H9 (cell line): Measurements from ENCODE around the gene ECE1. TPM values are rescaled to one million over a fixed set of nuclear protein-coding genes. Genes with fewer than 3 reads are reported as not detected.

ENCODE experiments used
- DNase-seq: peaks from one replicate; pipeline ENCODE4 v3.0.0-alpha.2; 2017
- H2AFZ ChIP-seq: one replicate; pipeline ENCODE4 v1.6.1; 2013; ENCODE audit warnings: mild to moderate bottlenecking, low read length, control low read depth, moderate library complexity
- H2AK5ac ChIP-seq: 2 replicates; pipeline ENCODE4 v1.6.1; 2013; ENCODE audit warnings: low read length, control low read depth, mixed read lengths; ENCODE audit not compliant: insufficient read length
- H2BK120ac ChIP-seq: one replicate; pipeline ENCODE4 v1.6.1; 2013; ENCODE audit warnings: low read depth, mild to moderate bottlenecking, low read length, control low read depth, inconsistent platforms; ENCODE audit not compliant: poor library complexity, severe bottlenecking
- H2BK12ac ChIP-seq: 2 replicates; pipeline ENCODE4 v1.6.1; 2013; ENCODE audit warnings: low read length, control low read depth, mixed read lengths, low read depth; ENCODE audit not compliant: insufficient read length
- H2BK15ac ChIP-seq: 2 replicates; pipeline ENCODE4 v1.6.1; 2013; ENCODE audit warnings: low read depth, low read length, control low read depth
- H2BK20ac ChIP-seq: one replicate; pipeline ENCODE4 v1.6.1; 2013; ENCODE audit warnings: low read depth, mild to moderate bottlenecking, low read length, control low read depth, inconsistent platforms; ENCODE audit not compliant: poor library complexity, severe bottlenecking
- H2BK5ac ChIP-seq: 2 replicates; pipeline ENCODE4 v1.6.1; 2013; ENCODE audit warnings: low read length, control low read depth, mixed read lengths; ENCODE audit not compliant: insufficient read length
- H3K14ac ChIP-seq: 2 replicates; pipeline ENCODE4 v1.6.1; 2013; ENCODE audit warnings: low read length, control low read depth; ENCODE audit not compliant: insufficient read depth
- H3K18ac ChIP-seq: 2 replicates; pipeline ENCODE4 v1.6.1; 2013; ENCODE audit warnings: low read depth, mild to moderate bottlenecking, mixed read lengths, low read length, control low read depth; ENCODE audit not compliant: insufficient read length
- H3K23ac ChIP-seq: 2 replicates; pipeline ENCODE4 v1.6.1; 2013; ENCODE audit warnings: low read length, control low read depth, mixed read lengths, low read depth; ENCODE audit not compliant: insufficient read length
- H3K23me2 ChIP-seq: 2 replicates; pipeline ENCODE4 v1.6.1; 2013; ENCODE audit warnings: low read depth, mild to moderate bottlenecking, mixed read lengths, low read length, control low read depth; ENCODE audit not compliant: insufficient read length, poor library complexity, severe bottlenecking
- H3K27ac ChIP-seq: 2 replicates; pipeline ENCODE4 v1.5.1; 2013; ENCODE audit warnings: low read length, control low read depth, mixed read lengths, low read depth; ENCODE audit not compliant: insufficient read length
- H3K27me3 ChIP-seq: 2 replicates; pipeline ENCODE4 v1.6.1; 2013; ENCODE audit warnings: low read length, control low read depth, inconsistent platforms; ENCODE audit not compliant: insufficient read depth
- H3K4ac ChIP-seq: 2 replicates; pipeline ENCODE4 v1.6.1; 2013; ENCODE audit warnings: low read depth, mild to moderate bottlenecking, control low read depth, inconsistent platforms, low read length, moderate library complexity
- H3K4me1 ChIP-seq: 2 replicates; pipeline ENCODE4 v1.6.1; 2013; ENCODE audit warnings: low read length, control low read depth, inconsistent platforms; ENCODE audit not compliant: insufficient read depth
- H3K4me2 ChIP-seq: 2 replicates; pipeline ENCODE4 v1.6.1; 2013; ENCODE audit warnings: low read length, control low read depth, mixed read lengths; ENCODE audit not compliant: insufficient read length, insufficient read depth
- H3K56ac ChIP-seq: 2 replicates; pipeline ENCODE4 v1.6.1; 2013; ENCODE audit warnings: low read depth, mild to moderate bottlenecking, mixed read lengths, low read length, control low read depth; ENCODE audit not compliant: insufficient read length
- H3K79me1 ChIP-seq: 2 replicates; pipeline ENCODE4 v1.6.1; 2013; ENCODE audit warnings: low read depth, mild to moderate bottlenecking, moderate library complexity, low read length, control low read depth, inconsistent platforms; ENCODE audit not compliant: insufficient read depth, poor library complexity, severe bottlenecking
- H3K79me2 ChIP-seq: 2 replicates; pipeline ENCODE4 v1.6.1; 2013; ENCODE audit warnings: low read length, control low read depth, inconsistent platforms; ENCODE audit not compliant: insufficient read depth
- H3K9ac ChIP-seq: 2 replicates; pipeline ENCODE4 v1.6.1; 2013; ENCODE audit warnings: low read length, control low read depth, mixed read lengths; ENCODE audit not compliant: insufficient read length; ENCODE audit errors: extremely low read depth
- H3K9me3 ChIP-seq: one replicate; pipeline ENCODE4 v1.6.1; 2013; ENCODE audit warnings: low read depth, low read length, inconsistent platforms; ENCODE audit not compliant: control insufficient read depth
- H3T11ph ChIP-seq: one replicate; pipeline ENCODE4 v1.6.1; 2013; ENCODE audit warnings: mild to moderate bottlenecking, low read length, control low read depth, inconsistent platforms
- H4K20me1 ChIP-seq: one replicate; pipeline ENCODE4 v1.6.1; 2013; ENCODE audit not compliant: control insufficient read depth, insufficient read length, insufficient read depth
- H4K5ac ChIP-seq: 2 replicates; pipeline ENCODE4 v1.6.1; 2013; ENCODE audit warnings: low read depth, mild to moderate bottlenecking, mixed read lengths, low read length, control low read depth; ENCODE audit not compliant: insufficient read length
- H4K8ac ChIP-seq: replicated peaks from 2 replicates; pipeline ENCODE4 v1.6.1; 2013; ENCODE audit warnings: low read length, control low read depth, mixed read lengths, low read depth; ENCODE audit not compliant: insufficient read length
- H4K91ac ChIP-seq: 2 replicates; pipeline ENCODE4 v1.6.1; 2013; ENCODE audit warnings: low read depth, mild to moderate bottlenecking, moderate library complexity, mixed read lengths, low read length, control low read depth; ENCODE audit not compliant: insufficient read length
- H3K27ac Mint-ChIP-seq, 3 experiments: 2 replicates in 2 of 3; 3 replicates in 1 of 3; pipeline ENCODE4 v1.8.0; 2020 to 2021; ENCODE audit warnings: mixed read lengths in 3 of 3, mild to moderate bottlenecking in 1 of 3, moderate library complexity in 1 of 3
- H3K27me3 Mint-ChIP-seq: 2 replicates; pipeline ENCODE4 v1.8.0; 2021; ENCODE audit warnings: low read depth, mild to moderate bottlenecking, moderate library complexity, mixed read lengths
- H3K36me3 Mint-ChIP-seq, 3 experiments: 2 replicates in 2 of 3; 3 replicates in 1 of 3; pipeline ENCODE4 v1.8.0; 2020 to 2021; ENCODE audit warnings: low read depth in 3 of 3, mixed read lengths in 3 of 3; ENCODE audit not compliant: insufficient read depth in 1 of 3
- H3K4me1 Mint-ChIP-seq, 2 experiments: 2 replicates each; pipeline ENCODE4 v1.8.0; 2020; ENCODE audit warnings: mixed read lengths in 2 of 2
- H3K4me3 Mint-ChIP-seq, 2 experiments: 2 replicates in 1 of 2; 3 replicates in 1 of 2; pipeline ENCODE4 v1.8.0; 2020 to 2021; ENCODE audit warnings: mild to moderate bottlenecking in 2 of 2, mixed read lengths in 2 of 2, moderate library complexity in 1 of 2
- H3K9me3 Mint-ChIP-seq, 2 experiments: 2 replicates in 1 of 2; 3 replicates in 1 of 2; pipeline ENCODE4 v1.8.0; 2020; ENCODE audit warnings: mild to moderate bottlenecking in 2 of 2, mixed read lengths in 2 of 2, moderate library complexity in 1 of 2
- WGBS: extraction: QIAGEN DNeasy Blood & Tissue Kit; methylation state at CpG from one replicate; pipeline ENCODE4 v1.1.7; 2013; ENCODE audit warnings: missing lambda C conversion rate, low lambda C conversion rate, mixed read lengths; ENCODE audit not compliant: insufficient read length; ENCODE audit errors: extremely low coverage; 5-methylcytosine and 5-hydroxymethylcytosine counted together
- total RNA-seq: library from RNA; stranded (reverse); gene quantifications from 2 replicates; pipeline ENCODE4 v1.2.1, GENCODE V29; 2021
- TF ChIP-seq, protein P1 (sequence below): fragments of 200-600 bp; sonication (generic); conservative IDR thresholded peaks from 3 replicates; pipeline ENCODE4 v1.8.0; 2021; ENCODE audit warnings: antibody characterized with exemption, mild to moderate bottlenecking

ECE1 gene
- total RNA-seq, 1 experiment from 2014 or later, result 31.1 TPM

DNA sequence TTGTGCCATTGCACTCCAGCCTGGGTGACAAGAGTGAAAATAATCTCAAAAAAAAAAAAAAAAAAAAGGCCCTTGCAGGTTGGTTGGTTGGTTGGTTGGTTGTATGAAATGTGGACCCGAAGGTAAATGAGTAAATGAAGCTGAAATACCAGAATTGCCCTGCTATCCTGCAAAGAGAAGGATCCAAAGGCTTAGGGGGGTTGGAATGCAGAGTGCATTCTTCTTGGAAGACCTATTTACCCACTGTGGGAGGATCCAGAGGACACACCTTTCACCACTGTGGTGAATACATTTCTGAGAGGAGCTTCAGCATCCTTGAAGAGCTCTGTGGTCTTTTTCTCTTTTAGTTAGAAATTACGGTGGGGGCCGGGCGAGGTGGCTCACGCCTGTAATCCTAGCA lies 84.8 kb downstream of the ECE1 start:
- TF ChIP-seq, protein P1, sequence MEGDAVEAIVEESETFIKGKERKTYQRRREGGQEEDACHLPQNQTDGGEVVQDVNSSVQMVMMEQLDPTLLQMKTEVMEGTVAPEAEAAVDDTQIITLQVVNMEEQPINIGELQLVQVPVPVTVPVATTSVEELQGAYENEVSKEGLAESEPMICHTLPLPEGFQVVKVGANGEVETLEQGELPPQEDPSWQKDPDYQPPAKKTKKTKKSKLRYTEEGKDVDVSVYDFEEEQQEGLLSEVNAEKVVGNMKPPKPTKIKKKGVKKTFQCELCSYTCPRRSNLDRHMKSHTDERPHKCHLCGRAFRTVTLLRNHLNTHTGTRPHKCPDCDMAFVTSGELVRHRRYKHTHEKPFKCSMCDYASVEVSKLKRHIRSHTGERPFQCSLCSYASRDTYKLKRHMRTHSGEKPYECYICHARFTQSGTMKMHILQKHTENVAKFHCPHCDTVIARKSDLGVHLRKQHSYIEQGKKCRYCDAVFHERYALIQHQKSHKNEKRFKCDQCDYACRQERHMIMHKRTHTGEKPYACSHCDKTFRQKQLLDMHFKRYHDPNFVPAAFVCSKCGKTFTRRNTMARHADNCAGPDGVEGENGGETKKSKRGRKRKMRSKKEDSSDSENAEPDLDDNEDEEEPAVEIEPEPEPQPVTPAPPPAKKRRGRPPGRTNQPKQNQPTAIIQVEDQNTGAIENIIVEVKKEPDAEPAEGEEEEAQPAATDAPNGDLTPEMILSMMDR, result no peak
- H3K4ac ChIP-seq, result no peak overlapping the region
- H3K23ac ChIP-seq, result no peak overlapping the region
- no peak overlapping the region for H4K91ac ChIP-seq
- no peaks in the 10 kb centered on the region for H3K27me3 ChIP-seq
- no peaks in the 10 kb centered on the region for H3K79me2 ChIP-seq
- H3K79me1 ChIP-seq, result no peaks in the 10 kb centered on the region
- H2AFZ ChIP-seq, result no peak overlapping the region
- H2BK5ac ChIP-seq, result no peak overlapping the region
- no peak overlapping the region for H2BK15ac ChIP-seq
- Mint-ChIP-seq H3K27ac (no peak overlapping the region), H3K27me3 (peaks cover 24% of the 10 kb centered on the region), H3K36me3 (no peaks in the 10 kb centered on the region), H3K9me3 (no peaks in the 10 kb centered on the region), H3K4me1 (no peaks in the 10 kb centered on the region), H3K4me3 (no peak overlapping the region)
- H4K20me1 ChIP-seq, result no peaks in the 10 kb centered on the region
- no peak overlapping the region for H3K14ac ChIP-seq
- H3K9me3 ChIP-seq, result no peaks in the 10 kb centered on the region
- no peaks in the 10 kb centered on the region for H3K23me2 ChIP-seq
- no peak overlapping the region for H2AK5ac ChIP-seq
- H2BK20ac ChIP-seq, result no peak overlapping the region
- no peak for DNase-seq
- no peak overlapping the region for H4K8ac ChIP-seq
- H3K56ac ChIP-seq, result no peak overlapping the region
- no peak overlapping the region for H2BK120ac ChIP-seq
- no peak overlapping the region for H4K5ac ChIP-seq
- no peak overlapping the region for H3K27ac ChIP-seq
- no peak overlapping the region for H3T11ph ChIP-seq
- WGBS, result no CpG with 5 or more reads among the region's 5 CpGs
- no peaks in the 10 kb centered on the region for H3K4me1 ChIP-seq
- H3K9ac ChIP-seq, result no peak overlapping the region
- H2BK12ac ChIP-seq, result no peak overlapping the region
- no peak overlapping the region for H3K4me2 ChIP-seq
- no peak overlapping the region for H3K18ac ChIP-seq
